ENCODE data around the gene EVC2.

The EVC2 gene

DNA sequence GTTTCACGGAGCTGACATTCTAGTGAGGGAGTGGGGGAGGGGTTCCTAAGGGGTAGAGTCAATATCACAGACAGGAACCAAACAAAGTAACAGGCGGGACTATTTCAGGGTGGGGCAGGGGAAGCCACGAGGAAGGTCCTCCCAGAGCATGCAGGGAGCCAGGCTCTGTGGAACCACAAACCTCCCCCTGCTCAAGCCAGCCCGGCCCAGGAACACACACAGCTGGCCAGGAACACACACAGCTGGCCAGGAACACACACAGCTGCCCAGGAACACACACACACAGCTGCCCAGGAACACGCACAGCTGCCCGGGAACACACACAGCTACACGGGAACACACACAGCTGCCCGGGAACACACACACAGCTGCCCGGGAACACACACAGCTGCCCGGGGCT lies 24.8 kb downstream of the EVC2 start (continued):
- TF ChIP-seq, protein P1, sequence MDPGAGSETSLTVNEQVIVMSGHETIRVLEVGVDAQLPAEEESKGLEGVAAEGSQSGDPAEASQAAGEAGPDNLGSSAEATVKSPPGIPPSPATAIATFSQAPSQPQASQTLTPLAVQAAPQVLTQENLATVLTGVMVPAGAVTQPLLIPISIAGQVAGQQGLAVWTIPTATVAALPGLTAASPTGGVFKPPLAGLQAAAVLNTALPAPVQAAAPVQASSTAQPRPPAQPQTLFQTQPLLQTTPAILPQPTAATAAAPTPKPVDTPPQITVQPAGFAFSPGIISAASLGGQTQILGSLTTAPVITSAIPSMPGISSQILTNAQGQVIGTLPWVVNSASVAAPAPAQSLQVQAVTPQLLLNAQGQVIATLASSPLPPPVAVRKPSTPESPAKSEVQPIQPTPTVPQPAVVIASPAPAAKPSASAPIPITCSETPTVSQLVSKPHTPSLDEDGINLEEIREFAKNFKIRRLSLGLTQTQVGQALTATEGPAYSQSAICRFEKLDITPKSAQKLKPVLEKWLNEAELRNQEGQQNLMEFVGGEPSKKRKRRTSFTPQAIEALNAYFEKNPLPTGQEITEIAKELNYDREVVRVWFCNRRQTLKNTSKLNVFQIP (CRISPR knock-in tag; IDR thresholded peaks at IDR 0.05; ENCODE audit: borderline replicate concordance, low read depth): no peak
- TF ChIP-seq ISL1 (CRISPR knock-in tag; IDR thresholded peaks at IDR 0.05) (no peak), TOX (CRISPR knock-in tag; IDR thresholded peaks at IDR 0.05; ENCODE audit: borderline replicate concordance) (no peak), ESRRG (CRISPR knock-in tag; IDR thresholded peaks at IDR 0.05) (no peak), GLIS3 (CRISPR knock-in tag; IDR thresholded peaks at IDR 0.05) (no peak), ZNF70 (CRISPR knock-in tag; IDR thresholded peaks at IDR 0.05) (no peak), ZFP3 (CRISPR knock-in tag; IDR thresholded peaks at IDR 0.05) (no peak), RARB (CRISPR knock-in tag; IDR thresholded peaks at IDR 0.05) (no peak), ZFP30 (CRISPR knock-in tag; IDR thresholded peaks at IDR 0.05) (no peak), CSDC2 (CRISPR knock-in tag; IDR thresholded peaks at IDR 0.05) (no peak)

DNA sequence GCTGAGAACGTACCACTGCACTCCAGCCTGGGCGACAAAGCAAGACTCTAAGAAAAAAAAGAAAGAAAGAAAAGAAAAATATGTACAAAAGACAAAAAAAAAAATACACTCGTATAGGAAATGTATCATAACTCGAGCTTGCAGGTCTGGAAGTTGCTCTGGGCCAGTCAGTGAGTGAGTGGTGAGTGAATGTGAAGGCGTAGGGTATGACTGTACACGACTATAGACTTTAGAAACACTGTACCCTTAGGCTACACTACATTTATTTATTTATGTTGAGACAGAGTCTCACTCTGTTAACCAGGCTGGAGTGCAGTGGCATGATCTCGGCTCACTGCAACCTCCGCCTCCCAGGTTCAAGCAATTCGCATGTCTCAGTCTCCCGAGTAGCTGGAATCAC lies 29.4 kb downstream of the EVC2 start:
- ATAC-seq: no peak

DNA sequence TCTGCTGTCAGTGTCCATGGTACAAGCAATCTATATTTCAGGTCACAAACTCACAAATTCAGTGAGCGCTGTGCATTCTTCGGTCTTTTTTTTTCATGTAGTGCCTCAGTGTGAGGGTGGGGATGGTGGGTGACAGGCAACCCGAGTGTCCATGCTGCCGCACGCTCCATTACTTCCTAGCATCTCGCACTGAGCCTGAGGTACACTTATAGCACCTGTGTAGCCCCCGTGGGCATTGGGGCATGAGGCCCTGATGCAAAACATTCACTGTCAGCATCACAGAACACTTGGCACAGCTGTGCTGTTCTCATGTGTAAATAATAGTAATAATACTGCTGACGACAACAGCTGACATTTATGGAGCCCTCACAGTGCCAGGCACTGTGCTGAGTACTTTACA lies 31.6 kb downstream of the EVC2 start:
- no peak for ATAC-seq
- TF ChIP-seq CSDC2 (CRISPR knock-in tag; IDR thresholded peaks at IDR 0.05) (no peak), BACH2 (CRISPR knock-in tag; IDR thresholded peaks at IDR 0.05; ENCODE audit: borderline replicate concordance) (no peak), SNAI2 (CRISPR knock-in tag; IDR thresholded peaks at IDR 0.05) (no peak), OSR1 (CRISPR knock-in tag; IDR thresholded peaks at IDR 0.05) (no peak), PPARA (CRISPR knock-in tag; IDR thresholded peaks at IDR 0.05; ENCODE audit: borderline replicate concordance) (no peak)
- TF ChIP-seq, protein P1 (CRISPR knock-in tag; IDR thresholded peaks at IDR 0.05; ENCODE audit: borderline replicate concordance, low read depth): no peak
- TF ChIP-seq, protein P2, sequence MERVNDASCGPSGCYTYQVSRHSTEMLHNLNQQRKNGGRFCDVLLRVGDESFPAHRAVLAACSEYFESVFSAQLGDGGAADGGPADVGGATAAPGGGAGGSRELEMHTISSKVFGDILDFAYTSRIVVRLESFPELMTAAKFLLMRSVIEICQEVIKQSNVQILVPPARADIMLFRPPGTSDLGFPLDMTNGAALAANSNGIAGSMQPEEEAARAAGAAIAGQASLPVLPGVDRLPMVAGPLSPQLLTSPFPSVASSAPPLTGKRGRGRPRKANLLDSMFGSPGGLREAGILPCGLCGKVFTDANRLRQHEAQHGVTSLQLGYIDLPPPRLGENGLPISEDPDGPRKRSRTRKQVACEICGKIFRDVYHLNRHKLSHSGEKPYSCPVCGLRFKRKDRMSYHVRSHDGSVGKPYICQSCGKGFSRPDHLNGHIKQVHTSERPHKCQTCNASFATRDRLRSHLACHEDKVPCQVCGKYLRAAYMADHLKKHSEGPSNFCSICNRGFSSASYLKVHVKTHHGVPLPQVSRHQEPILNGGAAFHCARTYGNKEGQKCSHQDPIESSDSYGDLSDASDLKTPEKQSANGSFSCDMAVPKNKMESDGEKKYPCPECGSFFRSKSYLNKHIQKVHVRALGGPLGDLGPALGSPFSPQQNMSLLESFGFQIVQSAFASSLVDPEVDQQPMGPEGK (CRISPR knock-in tag; IDR thresholded peaks at IDR 0.05; ENCODE audit: borderline replicate concordance): no peak

More for the DNA sequence above, 29.4 kb downstream of the EVC2 start:
- TF ChIP-seq, protein P3, sequence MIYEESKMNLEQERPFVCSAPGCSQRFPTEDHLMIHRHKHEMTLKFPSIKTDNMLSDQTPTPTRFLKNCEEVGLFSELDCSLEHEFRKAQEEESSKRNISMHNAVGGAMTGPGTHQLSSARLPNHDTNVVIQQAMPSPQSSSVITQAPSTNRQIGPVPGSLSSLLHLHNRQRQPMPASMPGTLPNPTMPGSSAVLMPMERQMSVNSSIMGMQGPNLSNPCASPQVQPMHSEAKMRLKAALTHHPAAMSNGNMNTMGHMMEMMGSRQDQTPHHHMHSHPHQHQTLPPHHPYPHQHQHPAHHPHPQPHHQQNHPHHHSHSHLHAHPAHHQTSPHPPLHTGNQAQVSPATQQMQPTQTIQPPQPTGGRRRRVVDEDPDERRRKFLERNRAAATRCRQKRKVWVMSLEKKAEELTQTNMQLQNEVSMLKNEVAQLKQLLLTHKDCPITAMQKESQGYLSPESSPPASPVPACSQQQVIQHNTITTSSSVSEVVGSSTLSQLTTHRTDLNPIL (CRISPR knock-in tag; IDR thresholded peaks at IDR 0.05; ENCODE audit: low read depth): no peak
- no peak for TF ChIP-seq SNAI2 (CRISPR knock-in tag; IDR thresholded peaks at IDR 0.05)
- TF ChIP-seq, protein P2 (CRISPR knock-in tag; IDR thresholded peaks at IDR 0.05; ENCODE audit: borderline replicate concordance): no peak
- no peak for TF ChIP-seq PPARA (CRISPR knock-in tag; IDR thresholded peaks at IDR 0.05; ENCODE audit: borderline replicate concordance)
- TF ChIP-seq TOX (CRISPR knock-in tag; IDR thresholded peaks at IDR 0.05; ENCODE audit: borderline replicate concordance): no peak
- TF ChIP-seq RARB (CRISPR knock-in tag; IDR thresholded peaks at IDR 0.05): no peak
- no peak for TF ChIP-seq CSDC2 (CRISPR knock-in tag; IDR thresholded peaks at IDR 0.05)
- TF ChIP-seq ZNF565 (CRISPR knock-in tag; conservative IDR thresholded peaks at IDR 0.05; ENCODE audit: low read depth): no peak
- TF ChIP-seq ZC3H10 (CRISPR knock-in tag; IDR thresholded peaks at IDR 0.05): no peak

DNA sequence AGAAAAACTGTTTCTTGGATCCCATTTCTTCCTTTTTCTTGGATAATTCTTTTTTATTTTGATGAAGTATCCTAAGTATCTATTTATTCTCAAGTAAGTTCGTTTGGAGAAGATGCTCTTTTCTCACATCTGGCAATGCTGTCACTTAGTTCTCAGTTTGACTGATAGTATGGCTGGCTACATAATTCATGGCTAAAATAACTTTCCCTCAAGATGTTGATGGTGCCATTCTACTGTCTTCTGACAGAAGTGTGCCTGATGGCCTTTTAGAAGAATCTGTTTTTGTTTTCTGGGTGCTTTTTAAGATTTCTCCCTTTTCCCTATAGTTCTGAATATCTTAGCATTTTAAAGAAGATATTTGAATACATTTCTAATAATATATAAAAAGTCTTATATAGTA lies 41.6 kb downstream of the EVC2 start:
- no peak for ATAC-seq
- TF ChIP-seq ZC3H10 (CRISPR knock-in tag; IDR thresholded peaks at IDR 0.05): no peak
- TF ChIP-seq OSR1 (CRISPR knock-in tag; IDR thresholded peaks at IDR 0.05): no peak
- no peak for TF ChIP-seq ARNTL (CRISPR knock-in tag; IDR thresholded peaks at IDR 0.05; ENCODE audit: borderline replicate concordance, low read depth)
- TF ChIP-seq RARB (CRISPR knock-in tag; IDR thresholded peaks at IDR 0.05): no peak
- TF ChIP-seq ESRRG (CRISPR knock-in tag; IDR thresholded peaks at IDR 0.05): no peak
- TF ChIP-seq, protein P2 (CRISPR knock-in tag; IDR thresholded peaks at IDR 0.05; ENCODE audit: borderline replicate concordance): no peak
- no peak for TF ChIP-seq ZNF8 (CRISPR knock-in tag; IDR thresholded peaks at IDR 0.05)
- TF ChIP-seq GLIS3 (CRISPR knock-in tag; IDR thresholded peaks at IDR 0.05): no peak
- no peak for TF ChIP-seq BACH2 (CRISPR knock-in tag; IDR thresholded peaks at IDR 0.05; ENCODE audit: borderline replicate concordance)
- TF ChIP-seq, protein P3 (CRISPR knock-in tag; IDR thresholded peaks at IDR 0.05; ENCODE audit: low read depth): no peak
- TF ChIP-seq TCF4 (CRISPR knock-in tag; IDR thresholded peaks at IDR 0.05; ENCODE audit: borderline replicate concordance): no peak
- no peak for TF ChIP-seq CSDC2 (CRISPR knock-in tag; IDR thresholded peaks at IDR 0.05)
- TF ChIP-seq ZFP3 (CRISPR knock-in tag; IDR thresholded peaks at IDR 0.05): no peak

Measured in SK-N-SH treated with all-trans-retinoic acid at 6 μM for 48 hours (cell line).